DOHH2 (cell line): ENCODE measurements around the gene TMEM171.

Experiments used
- H3F3A ChIP-seq: fragments of 200-600 bp; sonication (generic), shearing (Covaris generic); 2 replicates; pipeline ENCODE4 v1.6.0; 2016; ENCODE audit warnings: antibody characterized with exemption, mild to moderate bottlenecking; ENCODE audit not compliant: control insufficient read depth, insufficient read depth
- H3K27ac ChIP-seq: fragments of 200-600 bp; sonication (generic); 2 replicates; pipeline ENCODE4 v1.5.1; 2014; ENCODE audit warnings: low read depth, mild to moderate bottlenecking, low read length, moderate library complexity
- H3K27me3 ChIP-seq: fragments of 200-600 bp; sonication (generic); 2 replicates; pipeline ENCODE4 v1.6.1; 2014; ENCODE audit warnings: mild to moderate bottlenecking, low read length, mixed read lengths; ENCODE audit not compliant: control insufficient read depth
- H3K36me3 ChIP-seq: fragments of 200-600 bp; sonication (generic); 2 replicates; pipeline ENCODE4 v1.6.1; 2014; ENCODE audit warnings: mild to moderate bottlenecking, low read length, moderate library complexity, mixed read lengths; ENCODE audit not compliant: control insufficient read depth
- H3K4me1 ChIP-seq: fragments of 200-600 bp; sonication (generic); 2 replicates; pipeline ENCODE4 v1.6.1; 2014; ENCODE audit warnings: mild to moderate bottlenecking, low read length, mixed read lengths; ENCODE audit not compliant: control insufficient read depth
- H3K4me2 ChIP-seq: fragments of 200-600 bp; sonication (generic); 2 replicates; pipeline ENCODE4 v1.6.0; 2014; ENCODE audit warnings: mild to moderate bottlenecking, low read length, moderate library complexity
- H3K4me3 ChIP-seq: fragments of 200-600 bp; sonication (generic); 2 replicates; pipeline ENCODE4 v1.5.1; 2014; ENCODE audit warnings: mild to moderate bottlenecking, low read length, mixed read lengths
- H3K79me2 ChIP-seq: fragments of 200-600 bp; sonication (generic); 2 replicates; pipeline ENCODE4 v1.6.1; 2014; ENCODE audit warnings: mild to moderate bottlenecking, low read length, mixed read lengths; ENCODE audit not compliant: control insufficient read depth
- H3K9me2 ChIP-seq: fragments of 200-600 bp; sonication (generic); replicated peaks from 2 replicates; pipeline ENCODE4 v1.6.1; 2014; ENCODE audit warnings: mild to moderate bottlenecking, low read length, mixed read lengths; ENCODE audit not compliant: control insufficient read depth
- H3K9me3 ChIP-seq: fragments of 200-600 bp; sonication (generic); 2 replicates; pipeline ENCODE4 v1.6.1; 2014; ENCODE audit warnings: antibody characterized with exemption, low read length, mixed read lengths; ENCODE audit not compliant: control insufficient read depth, insufficient read depth
- H4K20me1 ChIP-seq: fragments of 200-600 bp; sonication (generic); 2 replicates; pipeline ENCODE4 v1.6.0; 2014; ENCODE audit warnings: low read depth, mild to moderate bottlenecking, antibody characterized with exemption, low read length, moderate library complexity; ENCODE audit not compliant: control insufficient read depth, insufficient read depth
- EZH2phosphoT487 ChIP-seq: fragments of 200-600 bp; sonication (generic); IDR thresholded peaks from 2 replicates; pipeline ENCODE4 v1.6.1; 2017; ENCODE audit warnings: borderline replicate concordance, mild to moderate bottlenecking, antibody characterized with exemption, low read length, moderate library complexity, mixed read lengths
- TF ChIP-seq, protein P1 (sequence below): fragments of 200-600 bp; sonication (generic); IDR thresholded peaks from one replicate; pipeline ENCODE4 v1.5.1; 2014; ENCODE audit warnings: antibody characterized with exemption, mild to moderate bottlenecking, low read depth, low read length; ENCODE audit not compliant: poor library complexity, severe bottlenecking

The TMEM171 gene

DNA sequence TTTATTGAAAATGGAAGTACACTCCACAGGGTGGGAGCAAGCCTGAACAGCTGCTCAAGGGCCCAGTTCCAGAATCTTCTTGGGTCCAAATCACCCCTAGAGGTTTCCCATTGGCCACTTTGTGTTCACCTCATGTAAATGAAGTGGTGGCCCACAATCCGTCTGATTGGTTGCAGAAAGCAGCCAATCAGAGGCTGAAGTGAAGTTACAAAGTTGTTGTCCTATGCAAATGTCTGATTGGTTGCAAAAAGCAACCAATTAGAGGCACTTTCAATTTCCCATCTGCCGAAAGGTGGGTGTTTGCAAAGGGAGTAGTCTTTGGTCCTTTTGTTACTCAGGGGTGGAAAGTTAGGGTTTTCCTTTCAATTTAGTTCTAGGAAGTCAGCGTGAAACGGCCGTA is 8.8 kb downstream of the TMEM171 start:
- Histone ChIP-seq H3K4me2 (no peak overlapping the region), H3K4me1 (peaks cover 18% of the 10 kb centered on the region), H3K9me3 (no peaks in the 10 kb centered on the region), H3K27me3 (no peaks in the 10 kb centered on the region), H3F3A (no peaks in the 10 kb centered on the region), H3K27ac (no peak overlapping the region), H4K20me1 (no peaks in the 10 kb centered on the region), H3K9me2 (no peaks in the 10 kb centered on the region), H3K36me3 (no peaks in the 10 kb centered on the region), H3K4me3 (no peak overlapping the region), H3K79me2 (no peaks in the 10 kb centered on the region)
- TF ChIP-seq, protein P1, sequence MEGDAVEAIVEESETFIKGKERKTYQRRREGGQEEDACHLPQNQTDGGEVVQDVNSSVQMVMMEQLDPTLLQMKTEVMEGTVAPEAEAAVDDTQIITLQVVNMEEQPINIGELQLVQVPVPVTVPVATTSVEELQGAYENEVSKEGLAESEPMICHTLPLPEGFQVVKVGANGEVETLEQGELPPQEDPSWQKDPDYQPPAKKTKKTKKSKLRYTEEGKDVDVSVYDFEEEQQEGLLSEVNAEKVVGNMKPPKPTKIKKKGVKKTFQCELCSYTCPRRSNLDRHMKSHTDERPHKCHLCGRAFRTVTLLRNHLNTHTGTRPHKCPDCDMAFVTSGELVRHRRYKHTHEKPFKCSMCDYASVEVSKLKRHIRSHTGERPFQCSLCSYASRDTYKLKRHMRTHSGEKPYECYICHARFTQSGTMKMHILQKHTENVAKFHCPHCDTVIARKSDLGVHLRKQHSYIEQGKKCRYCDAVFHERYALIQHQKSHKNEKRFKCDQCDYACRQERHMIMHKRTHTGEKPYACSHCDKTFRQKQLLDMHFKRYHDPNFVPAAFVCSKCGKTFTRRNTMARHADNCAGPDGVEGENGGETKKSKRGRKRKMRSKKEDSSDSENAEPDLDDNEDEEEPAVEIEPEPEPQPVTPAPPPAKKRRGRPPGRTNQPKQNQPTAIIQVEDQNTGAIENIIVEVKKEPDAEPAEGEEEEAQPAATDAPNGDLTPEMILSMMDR = no peak
- TF ChIP-seq EZH2phosphoT487 = no peak

DNA sequence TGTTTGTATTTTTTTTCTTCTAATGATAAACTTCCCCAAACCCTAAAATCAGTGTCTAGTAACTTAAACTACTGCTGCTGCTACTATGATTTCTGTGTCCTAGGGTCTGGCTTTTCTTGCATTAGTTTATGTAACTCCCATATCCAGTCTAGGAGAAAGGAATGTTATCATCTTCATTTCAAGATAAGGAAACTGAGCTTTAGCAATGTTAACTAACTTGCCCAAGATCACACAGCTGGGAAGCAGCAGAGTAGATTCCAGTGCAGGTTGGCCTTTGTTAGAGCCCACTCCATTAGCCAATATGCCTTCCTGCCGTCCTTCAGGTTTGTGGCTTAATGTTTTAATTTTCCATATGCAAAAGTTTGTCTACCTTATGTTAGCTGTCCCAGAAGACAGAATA is 10.4 kb downstream of the TMEM171 start:
- no peaks in the 10 kb centered on the region for H3K79me2 ChIP-seq
- TF ChIP-seq, protein P1 = no peak
- no peak for TF ChIP-seq EZH2phosphoT487
- no peaks in the 10 kb centered on the region for H3F3A ChIP-seq
- H3K4me1 ChIP-seq = peaks cover 22% of the 10 kb centered on the region
- no peaks in the 10 kb centered on the region for H3K27me3 ChIP-seq
- H3K36me3 ChIP-seq = no peaks in the 10 kb centered on the region
- H3K9me3 ChIP-seq = no peaks in the 10 kb centered on the region
- H3K9me2 ChIP-seq = no peaks in the 10 kb centered on the region
- H3K27ac ChIP-seq = no peak overlapping the region
- no peak overlapping the region for H3K4me3 ChIP-seq
- no peak overlapping the region for H3K4me2 ChIP-seq
- no peaks in the 10 kb centered on the region for H4K20me1 ChIP-seq

DNA sequence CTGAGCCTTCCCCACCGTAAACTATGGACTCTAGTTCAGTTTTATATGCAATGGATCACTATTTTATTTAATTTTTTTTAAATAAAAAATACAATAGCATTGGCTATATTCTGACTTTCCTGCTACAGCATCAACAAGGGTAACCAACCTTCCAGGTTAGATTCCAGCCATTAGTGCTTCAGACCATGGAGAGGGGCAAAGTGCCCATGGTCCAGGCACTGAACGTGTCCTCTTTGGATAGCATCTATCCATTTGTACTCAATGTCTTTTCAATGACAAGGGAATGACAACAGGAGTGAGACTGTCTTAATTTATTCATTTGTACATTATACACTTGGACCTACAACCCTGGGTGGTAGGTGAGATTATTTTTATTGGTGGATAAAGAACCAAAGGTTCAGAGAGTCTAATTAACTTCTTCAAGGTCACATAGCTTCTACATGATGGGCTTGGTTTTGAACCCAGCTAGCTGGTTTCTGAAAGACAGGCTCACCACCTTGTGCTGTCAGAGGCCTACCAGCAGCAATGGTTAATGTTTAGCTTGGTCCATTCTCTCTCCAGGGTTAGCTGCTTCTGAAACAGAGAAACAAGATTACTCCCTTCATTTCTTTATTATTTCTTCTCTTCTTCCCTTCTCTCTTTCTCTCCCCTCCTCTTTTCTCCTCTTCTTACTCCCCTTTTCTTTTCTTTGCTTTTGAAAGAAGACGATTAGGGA is 11.5 kb downstream of the TMEM171 start:
- H3K27me3 ChIP-seq = no peaks in the 10 kb centered on the region
- TF ChIP-seq, protein P1 = no peak
- TF ChIP-seq EZH2phosphoT487 = no peak
- no peaks in the 10 kb centered on the region for H3K9me2 ChIP-seq
- no peak overlapping the region for H3K4me3 ChIP-seq
- no peaks in the 10 kb centered on the region for H4K20me1 ChIP-seq
- H3K36me3 ChIP-seq = no peaks in the 10 kb centered on the region
- no peak overlapping the region for H3K4me2 ChIP-seq
- peaks cover 22% of the 10 kb centered on the region for H3K4me1 ChIP-seq
- no peaks in the 10 kb centered on the region for H3K9me3 ChIP-seq
- no peak overlapping the region for H3K27ac ChIP-seq
- H3F3A ChIP-seq = no peaks in the 10 kb centered on the region
- H3K79me2 ChIP-seq = no peaks in the 10 kb centered on the region
